HG03565 (cell line): ENCODE data around the gene MCCD1.
"Not testable (repeated sequence)": the region's sequence is repeated elsewhere in the genome, so short reads cannot be mapped to it uniquely, and the experiment has no call there.

Experiments used
- ATAC-seq: cut with Tn5 transposase; IDR thresholded peaks from one replicate; pipeline ENCODE4 v1.9.1; 2021; ENCODE audit warnings: mild to moderate bottlenecking, moderate library complexity; ENCODE audit not compliant: unreplicated experiment

Gene MCCD1

GRCh38 chr6:31541658-31542521 is 13.1 kb downstream of the MCCD1 start, which contains the start of gene DDX39B:
DDX39B (minus strand) TSS chr6:31542003; CDS start chr6:31540532, 1,471 bp downstream.
- ATAC-seq: peak; percentile 58

GRCh38 chr6:31543639-31544038 is 14.9 kb downstream of the MCCD1 start:
- no peak for ATAC-seq

- no peak for ATAC-seq
Measured at GRCh38 chr6:31544676-31545075, 15.9 kb downstream of the MCCD1 start.

- ATAC-seq: no peak
Measured at GRCh38 chr6:31545291-31545690, 16.5 kb downstream of the MCCD1 start.

GRCh38 chr6:31546339-31546957 is 17.7 kb downstream of the MCCD1 start, which contains the start of gene ATP6V1G2:
ATP6V1G2 (minus strand) TSS chr6:31546608; CDS start chr6:31546559, 49 bp downstream.
- ATAC-seq: peak; percentile 45

GRCh38 chr6:31546958-31547726 is 18.4 kb downstream of the MCCD1 start, which contains the start of gene NFKBIL1:
NFKBIL1 (plus strand) TSS chr6:31547608; CDS start chr6:31547695, 87 bp downstream.
- peak; percentile 62 for ATAC-seq

- ATAC-seq: no peak
Measured at GRCh38 chr6:31547727-31548543, 19.2 kb downstream of the MCCD1 start.

GRCh38 chr6:31548544-31548873 is 19.7 kb downstream of the MCCD1 start:
- ATAC-seq: no peak

GRCh38 chr6:31551371-31551770 is 22.6 kb downstream of the MCCD1 start:
- ATAC-seq: not testable (repeated sequence)

- no peak for ATAC-seq
Measured at GRCh38 chr6:31556307-31556706, 27.5 kb downstream of the MCCD1 start.

GRCh38 chr6:31557443-31558317 is 28.9 kb downstream of the MCCD1 start:
- no peak for ATAC-seq

GRCh38 chr6:31558318-31558625 is 29.5 kb downstream of the MCCD1 start:
- no peak for ATAC-seq

GRCh38 chr6:31558631-31559500 is 30.1 kb downstream of the MCCD1 start:
- ATAC-seq: no peak

GRCh38 chr6:31559606-31559957 is 30.8 kb downstream of the MCCD1 start:
- ATAC-seq: no peak

GRCh38 chr6:31559958-31560696 is 31.4 kb downstream of the MCCD1 start:
- peak; percentile 49 for ATAC-seq

GRCh38 chr6:31560697-31561058 is 31.9 kb downstream of the MCCD1 start:
- ATAC-seq: no peak

GRCh38 chr6:31567531-31568370 is 39.0 kb downstream of the MCCD1 start:
- ATAC-seq: no peak
